HG03342 (cell line): Measurements from ENCODE around the gene LETM1.

Experiments used
- ATAC-seq: cut with Tn5 transposase; IDR thresholded peaks from one replicate; pipeline ENCODE4 v1.9.1; 2021; ENCODE audit warnings: mild to moderate bottlenecking, moderate library complexity; ENCODE audit not compliant: unreplicated experiment

LETM1 gene

GRCh38 chr4:1766106-1767060, 89.6 kb downstream of the LETM1 start:
- no peak for ATAC-seq

- no peak for ATAC-seq
These were observed 90.4 kb downstream of the LETM1 start for GRCh38 chr4:1765409-1766072.

GRCh38 chr4:1764670-1765069, 91.3 kb downstream of the LETM1 start:
- no peak for ATAC-seq

- no peak for ATAC-seq
These were observed 92.3 kb downstream of the LETM1 start for GRCh38 chr4:1763550-1764080.

- ATAC-seq = no peak
These were observed 92.8 kb downstream of the LETM1 start for GRCh38 chr4:1763070-1763549.

- ATAC-seq = no peak
These were observed 93.5 kb downstream of the LETM1 start for GRCh38 chr4:1762264-1763010.
